ENCODE data around the gene CDH6.
A peak's percentile ranks its signal among the peaks of the same experiment; 100 is the strongest.

- peak; percentile 33 to 60 for TF ChIP-seq CTCF (IDR thresholded peaks at IDR 0.05; ENCODE audit: extremely low read depth in 1 of 2, insufficient read depth in 1 of 2, low read depth in 1 of 2, low read length in 2 of 2)
- no peak for TF ChIP-seq JUN (IDR thresholded peaks at IDR 0.05; ENCODE audit: borderline replicate concordance, insufficient read depth, insufficient read length, low read depth)
These were observed 6.7 kb upstream of the CDH6 start for GRCh38 chr5:31186672-31187267.
